AG08396 (cell line): ENCODE data around the gene EBF3.
A peak's percentile ranks its signal among the peaks of the same experiment; 100 is the strongest.

ENCODE experiments used
- DNase-seq: peaks from one replicate; pipeline ENCODE4 v3.0.0; 2012; ENCODE audit warnings: low spot score, mixed read lengths

The EBF3 gene

GRCh38 chr10:129890170-129890569 is 73.9 kb downstream of the EBF3 start:
- DNase-seq: no peak

GRCh38 chr10:129888784-129889616 is 75.1 kb downstream of the EBF3 start:
- peak; percentile 70 for DNase-seq

GRCh38 chr10:129887986-129888783 is 75.9 kb downstream of the EBF3 start:
- DNase-seq: no peak

- no peak for DNase-seq
Measured at GRCh38 chr10:129887381-129887905, 76.6 kb downstream of the EBF3 start.

GRCh38 chr10:129886263-129886662 is 77.8 kb downstream of the EBF3 start:
- no peak for DNase-seq

GRCh38 chr10:129885526-129885925 is 78.5 kb downstream of the EBF3 start:
- DNase-seq: no peak

- DNase-seq: no peak
Measured at GRCh38 chr10:129884398-129885078, 79.5 kb downstream of the EBF3 start.

GRCh38 chr10:129883626-129884397 is 80.3 kb downstream of the EBF3 start:
- no peak for DNase-seq

GRCh38 chr10:129883029-129883428 is 81.0 kb downstream of the EBF3 start:
- DNase-seq: no peak

- no peak for DNase-seq
Measured at GRCh38 chr10:129882291-129883010, 81.6 kb downstream of the EBF3 start.

- no peak for DNase-seq
Measured at GRCh38 chr10:129881641-129882040, 82.4 kb downstream of the EBF3 start.

- DNase-seq: no peak
Measured at GRCh38 chr10:129880191-129880870, 83.7 kb downstream of the EBF3 start.

GRCh38 chr10:129879655-129880054 is 84.4 kb downstream of the EBF3 start:
- no peak for DNase-seq

- DNase-seq: no peak
Measured at GRCh38 chr10:129878835-129879234, 85.2 kb downstream of the EBF3 start.

GRCh38 chr10:129877773-129878371 is 86.2 kb downstream of the EBF3 start:
- DNase-seq: no peak

GRCh38 chr10:129876838-129877237 is 87.2 kb downstream of the EBF3 start:
- no peak for DNase-seq

GRCh38 chr10:129875993-129876726 is 87.9 kb downstream of the EBF3 start:
- no peak for DNase-seq

- no peak for DNase-seq
Measured at GRCh38 chr10:129873351-129873750, 90.7 kb downstream of the EBF3 start.

GRCh38 chr10:129871966-129872365 is 92.1 kb downstream of the EBF3 start:
- no peak for DNase-seq
